HCT116 (cell line): ENCODE data around the gene WDR90. TPM values are rescaled to one million over a fixed set of nuclear protein-coding genes. Genes with fewer than 3 reads are reported as not detected.

Experiments used
- ATAC-seq: fragments of 200-7000 bp; cut with Tn5 transposase; 2 replicates; pipeline ENCODE4 v1.9.1; 2020; ENCODE audit warnings: mild to moderate bottlenecking, moderate library complexity
- BruUV-seq: library from RNA; stranded (reverse); fragments of 400-500 nt; replicated peaks from 2 replicates; lab custom pipeline; 2021; lab: Mats Ljungman, UMichigan
- CTCF ChIA-PET: fragments of 300-600 bp; sonication (Branson Sonifier 250); formaldehyde crosslinking; loops from one replicate; lab custom pipeline; 2021; ENCODE audit warnings: antibody characterized with exemption; lab: Charles Lee
- POLR2A ChIA-PET: fragments of 300-600, 350-600 bp; sonication (Branson Sonifier 250); formaldehyde crosslinking; loops from one replicate; lab custom pipeline; 2021; ENCODE audit warnings: antibody characterized with exemption; lab: Charles Lee
- RAD21 ChIA-PET, 2 experiments: fragments of 300-600 bp; sonication (Branson Sonifier 250); formaldehyde crosslinking; loops; one replicate each; lab custom pipeline; 2023; ENCODE audit warnings: low total read pairs in 2 of 2; ENCODE audit not compliant: uncharacterized antibody in 2 of 2, unreplicated experiment in 2 of 2, low non-redundant PET in 1 of 2; lab: Charles Lee
- DNase-seq: peaks from one replicate; pipeline ENCODE4 v3.0.0-alpha.2; 2010; ENCODE audit warnings: low read depth, low spot score
- H2AFZ ChIP-seq: fragments of 200-600 bp; shearing (Covaris generic), sonication (generic); 2 replicates; pipeline ENCODE4 v1.6.1; 2017; ENCODE audit warnings: low read depth, mixed run types, mixed read lengths, antibody characterized with exemption, low read length; ENCODE audit not compliant: poor library complexity, severe bottlenecking
- H3K27ac ChIP-seq: 2 replicates; pipeline ENCODE4 v1.5.1; 2012; ENCODE audit warnings: low read depth, low read length
- H3K27me3 ChIP-seq: fragments of 200-600 bp; sonication (generic); 2 replicates; pipeline ENCODE4 v1.6.1; 2016; ENCODE audit warnings: mixed run types, low read length, mixed read lengths; ENCODE audit not compliant: insufficient read depth
- H3K36me3 ChIP-seq, 2 experiments: fragments of 200-500 bp in 1 of 2; fragments of 200-600 bp in 1 of 2; sonication (Bioruptor generic) in 1 of 2; sonication (generic) in 1 of 2; 2 replicates each; pipeline versions ENCODE4 v1.5.1 to v1.6.1; 2014 to 2016; ENCODE audit warnings: low read length in 2 of 2, inconsistent platforms in 1 of 2, mixed read lengths in 1 of 2, mixed run types in 1 of 2; ENCODE audit not compliant: insufficient read depth in 2 of 2, control insufficient read depth in 1 of 2
- H3K4me1 ChIP-seq, 2 experiments: fragments of 200-600 bp in 1 of 2; sonication (generic) in 1 of 2; 2 replicates each; pipeline versions ENCODE4 v1.5.1 to v1.6.1; 2012 to 2017; ENCODE audit warnings: low read length in 2 of 2, inconsistent platforms in 1 of 2, mild to moderate bottlenecking in 1 of 2, mixed read lengths in 1 of 2, mixed run types in 1 of 2, moderate library complexity in 1 of 2; ENCODE audit not compliant: insufficient read depth in 2 of 2, control insufficient read depth in 1 of 2
- H3K4me2 ChIP-seq: fragments of 200-600 bp; sonication (generic); 2 replicates; pipeline ENCODE4 v1.6.1; 2017; ENCODE audit warnings: mixed run types, low read length, mixed read lengths
- H3K4me3 ChIP-seq, 2 experiments: fragments of 200-600 bp in 1 of 2; sonication (generic) in 1 of 2; replicated peaks in 1 of 2; 2 replicates each; pipeline ENCODE4 v1.5.1; 2011 to 2016; ENCODE audit warnings: low read length in 2 of 2, control low read depth in 1 of 2, low read depth in 1 of 2, mild to moderate bottlenecking in 1 of 2, mixed read lengths in 1 of 2, mixed run types in 1 of 2
- H3K79me2 ChIP-seq: fragments of 200-600 bp; sonication (generic); 2 replicates; pipeline ENCODE4 v1.6.1; 2017; ENCODE audit warnings: mild to moderate bottlenecking, mixed run types, low read length, moderate library complexity, mixed read lengths; ENCODE audit not compliant: insufficient read depth
- H3K9ac ChIP-seq: fragments of 200-600 bp; sonication (generic); 2 replicates; pipeline ENCODE4 v1.6.1; 2016; ENCODE audit warnings: low read length, mixed read lengths
- H3K9me2 ChIP-seq: fragments of 200-600 bp; sonication (generic), shearing (Covaris generic); 2 replicates; pipeline ENCODE4 v1.6.1; 2017; ENCODE audit warnings: mixed run types, mild to moderate bottlenecking, moderate library complexity; ENCODE audit not compliant: insufficient read depth
- H3K9me3 ChIP-seq, 2 experiments: fragments of 200-500 bp in 1 of 2; fragments of 200-600 bp in 1 of 2; sonication (Bioruptor generic) in 1 of 2; sonication (generic) in 1 of 2; 2 replicates each; pipeline ENCODE4 v1.6.1; 2014 to 2017; ENCODE audit warnings: low read length in 2 of 2, mixed read lengths in 2 of 2, inconsistent platforms in 1 of 2, low read depth in 1 of 2, mild to moderate bottlenecking in 1 of 2, mixed run types in 1 of 2, moderate library complexity in 1 of 2; ENCODE audit not compliant: control insufficient read depth in 1 of 2, insufficient read depth in 1 of 2
- H4K20me1 ChIP-seq: fragments of 200-600 bp; sonication (generic), shearing (Covaris generic); 2 replicates; pipeline ENCODE4 v1.6.1; 2017; ENCODE audit warnings: mixed run types, mild to moderate bottlenecking, moderate library complexity; ENCODE audit not compliant: insufficient read depth
- CBX3 ChIP-seq: IDR thresholded peaks from 2 replicates; pipeline ENCODE4 v1.6.1; 2012; ENCODE audit warnings: low read depth
- CEBPB ChIP-seq: IDR thresholded peaks from 2 replicates; pipeline ENCODE4 v1.6.1; 2012; ENCODE audit warnings: low read depth
- EGR1 ChIP-seq: IDR thresholded peaks from 2 replicates; pipeline ENCODE4 v1.6.1; 2012; ENCODE audit warnings: low read depth
- ELF1 ChIP-seq: IDR thresholded peaks from 2 replicates; pipeline ENCODE4 v1.6.1; 2012; ENCODE audit warnings: low read depth, borderline replicate concordance
- EZH2 ChIP-seq: fragments of 200-600 bp; sonication (generic); IDR thresholded peaks from 2 replicates; pipeline ENCODE4 v1.6.1; 2017; ENCODE audit warnings: antibody characterized with exemption, mixed run types
- EZH2phosphoT487 ChIP-seq: fragments of 200-600 bp; IDR thresholded peaks from 2 replicates; pipeline ENCODE4 v1.6.1; 2018; ENCODE audit warnings: antibody characterized with exemption, borderline replicate concordance
- FOSL1 ChIP-seq: IDR thresholded peaks from 2 replicates; pipeline ENCODE4 v1.6.1; 2012; ENCODE audit warnings: low read depth
- JUND ChIP-seq: IDR thresholded peaks from 2 replicates; pipeline ENCODE4 v1.6.1; 2012
- POLR2AphosphoS5 ChIP-seq: IDR thresholded peaks from 2 replicates; pipeline ENCODE4 v1.6.1; 2011; ENCODE audit warnings: mild to moderate bottlenecking, low read depth, low read length, moderate library complexity
- RAD21 ChIP-seq: IDR thresholded peaks from 2 replicates; pipeline ENCODE4 v1.6.1; 2012; ENCODE audit warnings: low read depth, mild to moderate bottlenecking
- SIN3A ChIP-seq: IDR thresholded peaks from 2 replicates; pipeline ENCODE4 v1.6.1; 2012; ENCODE audit warnings: low read depth
- SP1 ChIP-seq: IDR thresholded peaks from 2 replicates; pipeline ENCODE4 v1.6.1; 2012; ENCODE audit warnings: low read depth
- TCF7L2 ChIP-seq: IDR thresholded peaks from 2 replicates; pipeline ENCODE4 v1.7.0; 2011; ENCODE audit warnings: borderline replicate concordance, inconsistent platforms; ENCODE audit not compliant: insufficient read depth, insufficient read length; ENCODE audit errors: extremely low read depth
- YY1 ChIP-seq: IDR thresholded peaks from 2 replicates; pipeline ENCODE4 v1.6.1; 2011; ENCODE audit warnings: low read length, low read depth, moderate library complexity, mild to moderate bottlenecking; ENCODE audit not compliant: insufficient replicate concordance; ENCODE audit errors: extremely low read depth
- ZFX ChIP-seq: fragments of 450-650 bp; IDR thresholded peaks from 2 replicates; pipeline ENCODE4 v1.6.1; 2017
- ZNF274 ChIP-seq: fragments of 200-500 bp; sonication (Bioruptor generic); IDR thresholded peaks from 2 replicates; pipeline ENCODE4 v1.6.1; 2014; ENCODE audit warnings: mild to moderate bottlenecking, low read depth, low read length, inconsistent platforms
- intact Hi-C: fragments of 100-400 bp; cut with micrococcal nuclease; formaldehyde crosslinking; loops from 2 replicates; pipeline ENCODE4 v1.10.0; 2022
- total RNA-seq: library from RNA; stranded (reverse); gene quantifications from one replicate; pipeline ENCODE4 v1.2.1, GENCODE V29; 2021; ENCODE audit not compliant: unreplicated experiment
- TF ChIP-seq, protein P1 (sequence below): IDR thresholded peaks from 2 replicates; pipeline ENCODE4 v1.6.1; 2011; ENCODE audit warnings: mild to moderate bottlenecking, low read length, moderate library complexity; ENCODE audit not compliant: insufficient replicate concordance; ENCODE audit errors: extremely low read depth
- TF ChIP-seq, protein P2 (sequence below): IDR thresholded peaks from 2 replicates; pipeline ENCODE4 v1.6.1; 2012; ENCODE audit warnings: low read depth
- TF ChIP-seq, protein P3 (sequence below), 3 experiments: fragments of 200-600 bp in 1 of 3; sonication (generic) in 1 of 3; IDR thresholded peaks in 2 of 3; conservative IDR thresholded peaks in 1 of 3; 2 replicates each; pipeline ENCODE4 v1.5.1; 2012 to 2017; ENCODE audit warnings: low read depth in 2 of 3, low read length in 2 of 3, antibody characterized with exemption in 1 of 3, borderline replicate concordance in 1 of 3, control low read depth in 1 of 3, mild to moderate bottlenecking in 1 of 3, mixed read lengths in 1 of 3, mixed run types in 1 of 3, moderate library complexity in 1 of 3; ENCODE audit not compliant: insufficient read depth in 1 of 3

The WDR90 gene
- total RNA-seq, 1 experiment from 2014 or later, result 73.7 TPM

DNA sequence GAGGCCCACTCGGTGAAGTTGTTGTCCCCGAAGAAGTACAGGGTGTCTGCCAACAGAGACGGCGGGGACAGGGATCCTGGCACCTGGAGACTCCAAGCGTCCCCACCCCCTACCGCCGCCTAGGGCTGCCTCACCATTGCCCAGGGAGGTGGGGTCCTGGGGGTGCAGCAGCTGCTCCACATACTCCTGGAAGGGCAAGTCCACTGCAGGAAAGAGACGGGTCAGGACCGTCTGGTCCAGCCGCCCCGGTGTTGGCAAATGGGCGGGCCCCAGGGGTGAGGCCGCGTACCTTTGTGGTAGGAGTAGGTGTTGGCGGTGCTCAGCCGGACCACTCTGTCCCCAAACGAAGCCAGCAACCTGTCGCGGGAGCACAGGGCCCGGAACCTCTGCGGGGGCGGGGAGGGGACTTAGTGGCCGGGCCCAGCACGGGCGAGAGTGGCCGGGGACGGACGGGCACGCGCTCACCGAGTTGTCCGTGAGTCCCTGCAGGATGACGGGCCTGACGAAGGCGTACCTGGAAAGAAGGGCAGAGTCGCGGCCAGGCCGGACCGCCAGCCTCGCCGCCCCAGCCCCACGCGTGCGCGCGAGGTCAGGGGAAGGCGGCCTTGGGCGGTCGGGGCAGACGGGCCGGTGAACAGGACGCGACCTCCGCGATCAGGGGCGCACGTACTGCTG lies 34.4 kb downstream of the WDR90 start:
- Histone ChIP-seq H3K4me1 (peaks cover 13 to 55% of the 10 kb centered on the region in 2 experiments), H3K4me3 (peak overlapping the region; percentile 71 to 90), H3K27me3 (no peaks in the 10 kb centered on the region), H2AFZ (no peak overlapping the region), H3K27ac (peak overlapping the region; percentile 98), H3K79me2 (peaks cover 41% of the 10 kb centered on the region), H3K9ac (peak overlapping the region; percentile 92), H3K4me2 (peak overlapping the region; percentile 97), H4K20me1 (no peaks in the 10 kb centered on the region)
- POLR2A ChIA-PET, result interaction anchor here (0.7 kb wide), 1 partner anchor 12 kb away, joined by 3 read pairs; no protein-coding TSS in a partner anchor
- RAD21 ChIA-PET, result no interaction called here
- no TSS peak for BruUV-seq
- CTCF ChIA-PET, result interaction anchor here (1.2 kb wide), 1 partner anchor 32 kb away, joined by 3 read pairs; no protein-coding TSS in a partner anchor
- TF ChIP-seq EZH2phosphoT487 (no peak), POLR2AphosphoS5 (no peak; the same call in 1 of the 2 replicates), SIN3A (no peak), CEBPB (no peak), EGR1 (no peak), EZH2 (no peak), TCF7L2 (no peak), JUND (no peak), RAD21 (no peak), ELF1 (no peak), ZNF274 (no peak), YY1 (no peak), SP1 (no peak), ZFX (no peak), CBX3 (no peak), FOSL1 (no peak)
- TF ChIP-seq, protein P1, sequence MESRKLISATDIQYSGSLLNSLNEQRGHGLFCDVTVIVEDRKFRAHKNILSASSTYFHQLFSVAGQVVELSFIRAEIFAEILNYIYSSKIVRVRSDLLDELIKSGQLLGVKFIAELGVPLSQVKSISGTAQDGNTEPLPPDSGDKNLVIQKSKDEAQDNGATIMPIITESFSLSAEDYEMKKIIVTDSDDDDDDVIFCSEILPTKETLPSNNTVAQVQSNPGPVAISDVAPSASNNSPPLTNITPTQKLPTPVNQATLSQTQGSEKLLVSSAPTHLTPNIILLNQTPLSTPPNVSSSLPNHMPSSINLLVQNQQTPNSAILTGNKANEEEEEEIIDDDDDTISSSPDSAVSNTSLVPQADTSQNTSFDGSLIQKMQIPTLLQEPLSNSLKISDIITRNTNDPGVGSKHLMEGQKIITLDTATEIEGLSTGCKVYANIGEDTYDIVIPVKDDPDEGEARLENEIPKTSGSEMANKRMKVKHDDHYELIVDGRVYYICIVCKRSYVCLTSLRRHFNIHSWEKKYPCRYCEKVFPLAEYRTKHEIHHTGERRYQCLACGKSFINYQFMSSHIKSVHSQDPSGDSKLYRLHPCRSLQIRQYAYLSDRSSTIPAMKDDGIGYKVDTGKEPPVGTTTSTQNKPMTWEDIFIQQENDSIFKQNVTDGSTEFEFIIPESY, result no peak
- TF ChIP-seq, protein P2, sequence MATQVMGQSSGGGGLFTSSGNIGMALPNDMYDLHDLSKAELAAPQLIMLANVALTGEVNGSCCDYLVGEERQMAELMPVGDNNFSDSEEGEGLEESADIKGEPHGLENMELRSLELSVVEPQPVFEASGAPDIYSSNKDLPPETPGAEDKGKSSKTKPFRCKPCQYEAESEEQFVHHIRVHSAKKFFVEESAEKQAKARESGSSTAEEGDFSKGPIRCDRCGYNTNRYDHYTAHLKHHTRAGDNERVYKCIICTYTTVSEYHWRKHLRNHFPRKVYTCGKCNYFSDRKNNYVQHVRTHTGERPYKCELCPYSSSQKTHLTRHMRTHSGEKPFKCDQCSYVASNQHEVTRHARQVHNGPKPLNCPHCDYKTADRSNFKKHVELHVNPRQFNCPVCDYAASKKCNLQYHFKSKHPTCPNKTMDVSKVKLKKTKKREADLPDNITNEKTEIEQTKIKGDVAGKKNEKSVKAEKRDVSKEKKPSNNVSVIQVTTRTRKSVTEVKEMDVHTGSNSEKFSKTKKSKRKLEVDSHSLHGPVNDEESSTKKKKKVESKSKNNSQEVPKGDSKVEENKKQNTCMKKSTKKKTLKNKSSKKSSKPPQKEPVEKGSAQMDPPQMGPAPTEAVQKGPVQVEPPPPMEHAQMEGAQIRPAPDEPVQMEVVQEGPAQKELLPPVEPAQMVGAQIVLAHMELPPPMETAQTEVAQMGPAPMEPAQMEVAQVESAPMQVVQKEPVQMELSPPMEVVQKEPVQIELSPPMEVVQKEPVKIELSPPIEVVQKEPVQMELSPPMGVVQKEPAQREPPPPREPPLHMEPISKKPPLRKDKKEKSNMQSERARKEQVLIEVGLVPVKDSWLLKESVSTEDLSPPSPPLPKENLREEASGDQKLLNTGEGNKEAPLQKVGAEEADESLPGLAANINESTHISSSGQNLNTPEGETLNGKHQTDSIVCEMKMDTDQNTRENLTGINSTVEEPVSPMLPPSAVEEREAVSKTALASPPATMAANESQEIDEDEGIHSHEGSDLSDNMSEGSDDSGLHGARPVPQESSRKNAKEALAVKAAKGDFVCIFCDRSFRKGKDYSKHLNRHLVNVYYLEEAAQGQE, result no peak
- TF ChIP-seq, protein P3, sequence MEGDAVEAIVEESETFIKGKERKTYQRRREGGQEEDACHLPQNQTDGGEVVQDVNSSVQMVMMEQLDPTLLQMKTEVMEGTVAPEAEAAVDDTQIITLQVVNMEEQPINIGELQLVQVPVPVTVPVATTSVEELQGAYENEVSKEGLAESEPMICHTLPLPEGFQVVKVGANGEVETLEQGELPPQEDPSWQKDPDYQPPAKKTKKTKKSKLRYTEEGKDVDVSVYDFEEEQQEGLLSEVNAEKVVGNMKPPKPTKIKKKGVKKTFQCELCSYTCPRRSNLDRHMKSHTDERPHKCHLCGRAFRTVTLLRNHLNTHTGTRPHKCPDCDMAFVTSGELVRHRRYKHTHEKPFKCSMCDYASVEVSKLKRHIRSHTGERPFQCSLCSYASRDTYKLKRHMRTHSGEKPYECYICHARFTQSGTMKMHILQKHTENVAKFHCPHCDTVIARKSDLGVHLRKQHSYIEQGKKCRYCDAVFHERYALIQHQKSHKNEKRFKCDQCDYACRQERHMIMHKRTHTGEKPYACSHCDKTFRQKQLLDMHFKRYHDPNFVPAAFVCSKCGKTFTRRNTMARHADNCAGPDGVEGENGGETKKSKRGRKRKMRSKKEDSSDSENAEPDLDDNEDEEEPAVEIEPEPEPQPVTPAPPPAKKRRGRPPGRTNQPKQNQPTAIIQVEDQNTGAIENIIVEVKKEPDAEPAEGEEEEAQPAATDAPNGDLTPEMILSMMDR (IDR thresholded peaks at IDR 0.05 in 2 of 3, conservative IDR thresholded peaks at IDR 0.05 in 1 of 3; ENCODE audit: borderline replicate concordance in 1 of 3, insufficient read depth in 1 of 3, low read depth in 2 of 3, low read length in 2 of 3), result no peak
- TF ChIP-seq, all 23 proteins: peak for 0
- DNase-seq, result no peak
- peaks cover 0 to 33% of the 10 kb centered on the region in 2 experiments; a peak in 2 of 4 replicates for H3K36me3 ChIP-seq
- peak; percentile 18 for ATAC-seq
- intact Hi-C loops, result no loop called here
- H3K9me2 ChIP-seq, result no peaks in the 10 kb centered on the region
- no peaks in the 10 kb centered on the region for H3K9me3 ChIP-seq
